Naive B cell (primary cell): Measurements from ENCODE around the gene MAN1C1. TPM values are rescaled to one million over a fixed set of nuclear protein-coding genes. Genes with fewer than 3 reads are reported as not detected.
"Not testable (repeated sequence)": the region's sequence is repeated elsewhere in the genome, so short reads cannot be mapped to it uniquely, and the experiment has no call there.

Experiments
- ATAC-seq, 2 donors: fragments of 150-1000 bp; cut with Tn5 transposase; 2 replicates each; pipeline ENCODE4 v1.10.0; 2021; ENCODE audit warnings: low read depth in 2 of 2, mild to moderate bottlenecking in 2 of 2, moderate library complexity in 2 of 2
- DNase-seq: peaks from one replicate; pipeline ENCODE4 v3.0.0; 2022
- H3K27ac Mint-ChIP-seq, 6 donors: one replicate each; pipeline ENCODE4 v1.8.0; 2020 to 2022; ENCODE audit warnings: mild to moderate bottlenecking in 6 of 6, mixed read lengths in 6 of 6, moderate library complexity in 5 of 6, inconsistent platforms in 2 of 6
- H3K27me3 Mint-ChIP-seq, 3 donors: one replicate each; pipeline ENCODE4 v1.8.0; 2021 to 2022; ENCODE audit warnings: mixed read lengths in 3 of 3, mild to moderate bottlenecking in 1 of 3
- H3K36me3 Mint-ChIP-seq, 2 donors: one replicate each; pipeline ENCODE4 v1.8.0; 2020 to 2022; ENCODE audit warnings: mixed read lengths in 2 of 2, inconsistent platforms in 1 of 2, mild to moderate bottlenecking in 1 of 2
- H3K4me1 Mint-ChIP-seq, 3 donors: one replicate each; pipeline ENCODE4 v1.8.0; 2020 to 2022; ENCODE audit warnings: mixed read lengths in 3 of 3, inconsistent platforms in 1 of 3, mild to moderate bottlenecking in 1 of 3, moderate library complexity in 1 of 3
- H3K4me3 Mint-ChIP-seq, 8 donors: one replicate each; pipeline ENCODE4 v1.8.0; 2020 to 2022; ENCODE audit warnings: mild to moderate bottlenecking in 8 of 8, mixed read lengths in 8 of 8, moderate library complexity in 8 of 8, inconsistent platforms in 2 of 8
- H3K9me3 Mint-ChIP-seq, 7 donors: one replicate each; pipeline ENCODE4 v1.8.0; 2020 to 2022; ENCODE audit warnings: mixed read lengths in 7 of 7, mild to moderate bottlenecking in 5 of 7, inconsistent platforms in 2 of 7, moderate library complexity in 1 of 7
- polyA plus RNA-seq, 6 donors: library from polyadenylated mRNA; unstranded; fragments of 300-500 nt; fragmentation: Illumina TruSeq; gene quantifications; one replicate each; pipeline ENCODE4 v1.2.3, GENCODE V29; 2021; ENCODE audit warnings: low read depth in 6 of 6

Gene MAN1C1
- polyA plus RNA-seq, 6 donors from 2014 or later = 0.16 to 0.52 (median 0.44) TPM; not detected in 3

GRCh38 chr1:25636141-25636540 is 19.6 kb downstream of the MAN1C1 start:
- not testable (repeated sequence) for ATAC-seq, H3K27ac Mint-ChIP-seq, H3K4me1 Mint-ChIP-seq, DNase-seq, H3K4me3 Mint-ChIP-seq
- Mint-ChIP-seq H3K9me3 (peaks cover 7 to 51% (median 34%) of the 10 kb centered on the region in 7 donors), H3K36me3 (peaks cover 18 to 19% of the 10 kb centered on the region in 2 donors), H3K27me3 (peaks cover 41 to 66% (median 53%) of the 10 kb centered on the region in 3 donors)

GRCh38 chr1:25640646-25641328 is 24.2 kb downstream of the MAN1C1 start:
- Mint-ChIP-seq H3K4me3 (peak overlapping the region in 2 of 8 donors; percentile 28 to 35), H3K4me1 (peaks cover 6 to 12% (median 7%) of the 10 kb centered on the region in 3 donors), H3K27me3 (peaks cover 43 to 60% (median 57%) of the 10 kb centered on the region in 3 donors), H3K27ac (peak overlapping the region in 1 of 6 donors; percentile 34), H3K9me3 (peaks cover 7 to 40% (median 31%) of the 10 kb centered on the region in 7 donors), H3K36me3 (peaks cover 19 to 23% of the 10 kb centered on the region in 2 donors)
- ATAC-seq = no peak
- DNase-seq = no peak

- Mint-ChIP-seq H3K36me3 (peaks cover 19 to 23% of the 10 kb centered on the region in 2 donors), H3K4me1 (peaks cover 6 to 12% (median 7%) of the 10 kb centered on the region in 3 donors), H3K27me3 (peaks cover 42 to 60% (median 59%) of the 10 kb centered on the region in 3 donors), H3K4me3 (peak overlapping the region in 2 of 8 donors; percentile 28 to 35), H3K27ac (peak overlapping the region in 1 of 6 donors; percentile 34), H3K9me3 (peaks cover 7 to 35% (median 26%) of the 10 kb centered on the region in 7 donors)
- ATAC-seq (no peak), DNase-seq (no peak)
These were observed 24.7 kb downstream of the MAN1C1 start for GRCh38 chr1:25641329-25641725.

GRCh38 chr1:25641931-25642573 is 25.5 kb downstream of the MAN1C1 start:
- Mint-ChIP-seq H3K9me3 (peaks cover 7 to 30% (median 19%) of the 10 kb centered on the region in 7 donors), H3K27ac (no peak overlapping the region), H3K27me3 (peaks cover 48 to 67% (median 65%) of the 10 kb centered on the region in 3 donors), H3K4me3 (no peak overlapping the region), H3K4me1 (peaks cover 6 to 12% (median 7%) of the 10 kb centered on the region in 3 donors), H3K36me3 (peaks cover 19 to 23% of the 10 kb centered on the region in 2 donors)
- ATAC-seq = no peak
- DNase-seq = no peak

- peak overlapping the region in 1 of 6 donors; percentile 5 for H3K27ac Mint-ChIP-seq
These were observed 26.1 kb downstream of the MAN1C1 start for GRCh38 chr1:25642574-25643108.

DNA sequence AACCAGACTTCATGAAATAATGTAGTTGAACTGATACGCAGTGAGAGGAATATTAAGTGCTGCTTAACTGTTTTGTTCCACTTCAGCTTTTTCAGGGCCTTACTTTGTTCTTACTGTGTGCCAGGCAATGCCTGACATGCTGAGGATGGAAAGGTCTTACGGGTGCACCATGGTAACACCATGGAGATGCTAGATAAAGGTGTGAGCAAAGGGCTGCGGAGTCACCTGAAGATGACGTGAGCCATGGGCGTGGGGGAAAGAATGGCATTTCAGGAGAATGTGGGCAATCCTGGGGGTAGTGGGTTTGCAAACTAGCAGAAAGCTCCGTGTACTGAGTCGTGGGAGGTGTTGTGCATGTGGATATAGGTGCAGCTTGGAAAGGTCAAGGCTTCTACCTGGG is 27.3 kb downstream of the MAN1C1 start:
- H3K9me3 Mint-ChIP-seq = peaks cover 4 to 11% (median 8%) of the 10 kb centered on the region in 7 donors
- H3K27me3 Mint-ChIP-seq = peaks cover 45 to 66% (median 59%) of the 10 kb centered on the region in 3 donors
- DNase-seq = no peak
- peaks cover 6 to 12% (median 7%) of the 10 kb centered on the region in 3 donors for H3K4me1 Mint-ChIP-seq
- peak overlapping the region in 1 of 6 donors; percentile 75 for H3K27ac Mint-ChIP-seq
- H3K4me3 Mint-ChIP-seq = no peak overlapping the region
- no peak for ATAC-seq
- peaks cover 6 to 13% of the 10 kb centered on the region in 2 donors for H3K36me3 Mint-ChIP-seq

More at GRCh38 chr1:25642574-25643108, 26.1 kb downstream of the MAN1C1 start:
- ATAC-seq = peak; percentile 97 to 98
- DNase-seq = peak; percentile 42
- Mint-ChIP-seq H3K9me3 (peaks cover 7 to 24% (median 16%) of the 10 kb centered on the region in 7 donors), H3K36me3 (peaks cover 19 to 23% of the 10 kb centered on the region in 2 donors), H3K27me3 (peaks cover 48 to 70% (median 67%) of the 10 kb centered on the region in 3 donors), H3K4me3 (peak overlapping the region in 1 of 8 donors; percentile 17), H3K4me1 (peaks cover 6 to 12% (median 7%) of the 10 kb centered on the region in 3 donors)

DNA sequence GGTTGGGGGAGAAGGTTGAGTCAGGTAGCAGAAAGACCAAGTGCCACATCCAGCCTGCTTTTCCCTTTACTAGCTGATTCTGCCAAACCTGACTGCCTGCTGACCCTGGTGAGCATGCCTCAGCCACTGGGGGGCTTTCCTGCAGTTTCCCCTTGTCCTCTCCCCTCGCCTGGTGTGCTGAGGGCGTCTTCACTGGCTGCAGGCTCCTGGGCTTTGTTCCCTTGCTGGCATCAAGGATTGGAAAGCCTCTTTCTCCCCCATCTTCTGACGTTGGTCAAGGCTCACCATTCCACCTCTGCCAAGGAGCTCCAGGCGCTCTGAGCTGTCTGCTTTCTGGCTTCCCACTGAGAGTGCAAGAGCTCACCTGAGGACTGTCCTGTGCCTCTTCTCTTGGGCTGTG is 28.4 kb downstream of the MAN1C1 start:
- H3K36me3 Mint-ChIP-seq = peaks cover 0 to 7% of the 10 kb centered on the region in 2 donors
- H3K4me3 Mint-ChIP-seq = no peak overlapping the region
- peaks cover 44 to 59% (median 51%) of the 10 kb centered on the region in 3 donors for H3K27me3 Mint-ChIP-seq
- H3K4me1 Mint-ChIP-seq = peaks cover 6 to 12% (median 7%) of the 10 kb centered on the region in 3 donors
- ATAC-seq = no peak
- H3K27ac Mint-ChIP-seq = no peak overlapping the region
- no peak for DNase-seq
- peaks cover 0 to under 1% (median 0%) of the 10 kb centered on the region in 7 donors for H3K9me3 Mint-ChIP-seq

DNA sequence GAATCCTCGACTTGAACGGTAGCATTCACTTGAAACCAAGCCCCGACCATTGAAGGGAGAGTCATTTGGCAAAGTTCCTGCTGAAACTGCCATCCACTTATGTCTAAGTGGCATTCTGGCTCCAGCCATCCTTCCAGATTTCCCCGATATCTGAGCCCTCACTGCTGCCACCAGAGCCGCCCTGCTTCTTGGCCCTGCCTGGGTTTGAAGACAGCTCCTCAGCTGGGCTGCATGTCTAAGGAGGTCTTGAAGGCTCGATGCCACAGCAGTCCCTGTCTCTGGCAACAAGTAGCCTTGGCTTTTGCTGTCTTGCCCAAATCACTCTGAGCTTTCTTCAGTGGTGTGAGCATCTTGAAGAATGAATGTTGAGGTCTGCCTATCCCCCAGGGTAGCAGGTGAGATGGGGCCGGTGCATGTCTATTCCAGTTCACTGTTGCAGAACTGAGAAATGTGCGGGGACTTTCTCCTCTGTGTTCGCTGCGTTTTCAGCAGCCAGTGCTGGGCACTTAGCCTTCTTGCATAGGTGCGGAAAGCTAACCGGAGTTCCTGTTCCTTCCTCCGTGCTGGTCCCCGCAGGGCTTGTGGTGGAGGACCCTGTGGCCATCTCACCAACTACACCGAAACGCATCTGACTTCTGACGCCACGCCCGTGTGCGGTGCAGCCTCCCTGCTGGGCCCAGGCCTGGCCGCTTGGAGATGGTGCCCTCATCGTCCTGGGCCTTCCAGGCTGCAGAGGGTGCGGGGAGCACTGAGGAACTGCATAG is 29.2 kb downstream of the MAN1C1 start:
- Mint-ChIP-seq H3K4me1 (peaks cover 6 to 12% (median 7%) of the 10 kb centered on the region in 3 donors), H3K4me3 (no peak overlapping the region), H3K27me3 (peaks cover 44 to 53% (median 48%) of the 10 kb centered on the region in 3 donors), H3K36me3 (peaks cover 0 to 7% of the 10 kb centered on the region in 2 donors), H3K9me3 (no peaks in the 10 kb centered on the region), H3K27ac (no peak overlapping the region)
- DNase-seq (no peak), ATAC-seq (no peak)

DNA sequence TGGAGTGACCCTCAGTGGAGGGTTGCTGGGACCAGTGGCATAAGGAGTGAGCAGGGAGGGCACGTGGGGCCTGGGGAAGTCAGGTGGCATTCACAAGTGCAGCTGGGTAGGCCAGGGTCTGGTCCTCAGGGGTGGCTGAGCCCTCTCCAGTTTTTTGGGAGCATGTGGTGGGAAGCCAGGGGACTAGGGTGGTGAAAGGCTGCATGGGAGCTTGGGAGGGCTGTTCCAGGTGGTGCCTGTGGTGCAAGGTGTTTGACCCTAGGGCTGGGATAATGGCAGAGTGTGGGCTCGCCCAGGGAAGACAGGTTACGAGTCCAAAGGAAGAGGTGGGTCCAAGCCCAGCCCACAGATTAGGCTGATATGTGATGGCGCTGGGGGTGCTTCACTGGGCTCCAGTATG is 30.5 kb downstream of the MAN1C1 start:
- H3K27ac Mint-ChIP-seq = no peak overlapping the region
- no peak overlapping the region for H3K4me3 Mint-ChIP-seq

GRCh38 chr1:25647863-25648262 is 31.3 kb downstream of the MAN1C1 start:
- DNase-seq (no peak), ATAC-seq (no peak)
- Mint-ChIP-seq H3K27ac (no peak overlapping the region), H3K4me1 (peaks cover under 1% of the 10 kb centered on the region in 3 donors), H3K27me3 (peaks cover 24 to 36% (median 31%) of the 10 kb centered on the region in 3 donors), H3K4me3 (no peak overlapping the region), H3K36me3 (no peaks in the 10 kb centered on the region), H3K9me3 (no peaks in the 10 kb centered on the region)

More for the DNA sequence above, 30.5 kb downstream of the MAN1C1 start:
- no peak for DNase-seq
- peaks cover 6 to 8% (median 7%) of the 10 kb centered on the region in 3 donors for H3K4me1 Mint-ChIP-seq
- no peaks in the 10 kb centered on the region for H3K36me3 Mint-ChIP-seq
- no peak for ATAC-seq
- peaks cover 32 to 40% (median 35%) of the 10 kb centered on the region in 3 donors for H3K27me3 Mint-ChIP-seq
- H3K9me3 Mint-ChIP-seq = no peaks in the 10 kb centered on the region

GRCh38 chr1:25648681-25649440 is 32.3 kb downstream of the MAN1C1 start:
- H3K9me3 Mint-ChIP-seq = no peaks in the 10 kb centered on the region
- no peak overlapping the region for H3K4me3 Mint-ChIP-seq
- peaks cover 22 to 40% (median 34%) of the 10 kb centered on the region in 3 donors for H3K27me3 Mint-ChIP-seq
- H3K4me1 Mint-ChIP-seq = no peaks in the 10 kb centered on the region
- H3K27ac Mint-ChIP-seq = peak overlapping the region in 1 of 6 donors; percentile 58
- H3K36me3 Mint-ChIP-seq = no peaks in the 10 kb centered on the region
- ATAC-seq (no peak), DNase-seq (no peak)
